GM12865 (cell line): ENCODE measurements around the gene CELA1.

Experiments used
- DNase-seq: peaks from one replicate; pipeline ENCODE4 v3.0.0; 2010; ENCODE audit warnings: low read depth
- H3K4me3 ChIP-seq: 2 replicates; pipeline ENCODE4 v1.5.1; 2011; ENCODE audit warnings: mild to moderate bottlenecking, low read depth, low read length, control low read depth
- CTCF ChIP-seq: IDR thresholded peaks from 2 replicates; pipeline ENCODE4 v1.5.1; 2011; ENCODE audit warnings: low read length, control low read depth, low read depth, inconsistent platforms; ENCODE audit not compliant: insufficient read depth; ENCODE audit errors: missing control alignments

CELA1 gene

GRCh38 chr12:51324953-51325352 lies 21.5 kb downstream of the CELA1 start:
- DNase-seq = no peak
- H3K4me3 ChIP-seq = no peak overlapping the region
- TF ChIP-seq CTCF = no peak

GRCh38 chr12:51323966-51324895 lies 22.2 kb downstream of the CELA1 start, which contains the start of gene BIN2:
Gene BIN2, minus strand, starts transcription at chr12:51324174. Its CDS starts 72 bp downstream, at chr12:51324102.
- DNase-seq = peak; percentile 92
- H3K4me3 ChIP-seq = peak within 1 kb of the TSS; percentile 61
- no peak for TF ChIP-seq CTCF

- TF ChIP-seq CTCF = no peak
- H3K4me3 ChIP-seq = peak overlapping the region; percentile 61
- DNase-seq = peak; percentile 75
These were observed 23.0 kb downstream of the CELA1 start for GRCh38 chr12:51323317-51323960.

GRCh38 chr12:51322452-51322851 lies 24.0 kb downstream of the CELA1 start:
- DNase-seq = peak; percentile 67
- H3K4me3 ChIP-seq = peak overlapping the region; percentile 61
- TF ChIP-seq CTCF = no peak

- no peak for TF ChIP-seq CTCF
- no peak for DNase-seq
- peak overlapping the region; percentile 61 for H3K4me3 ChIP-seq
These were observed 24.6 kb downstream of the CELA1 start for GRCh38 chr12:51321882-51322281.

- DNase-seq = peak; percentile 64
- peak overlapping the region; percentile 12; the same call in 1 of the 2 replicates for H3K4me3 ChIP-seq
These were observed 25.7 kb downstream of the CELA1 start for GRCh38 chr12:51320695-51321320.

More at GRCh38 chr12:51320695-51321320, 25.7 kb downstream of the CELA1 start:
- no peak for TF ChIP-seq CTCF
